IPS-15b (cell line): ENCODE results near the gene IL3.

ENCODE experiments used
- H3K27me3 ChIP-seq: one replicate; pipeline ENCODE4 v1.6.1; 2013; ENCODE audit warnings: low read length; ENCODE audit not compliant: control insufficient read depth, insufficient read depth
- H3K36me3 ChIP-seq: one replicate; pipeline ENCODE4 v1.6.1; 2013; ENCODE audit warnings: low read length; ENCODE audit not compliant: control insufficient read depth, insufficient read depth
- H3K4me1 ChIP-seq: one replicate; pipeline ENCODE4 v1.6.1; 2013; ENCODE audit warnings: mild to moderate bottlenecking, low read length; ENCODE audit not compliant: control insufficient read depth, insufficient read depth
- H3K4me3 ChIP-seq: one replicate; pipeline ENCODE4 v1.5.1; 2013; ENCODE audit warnings: low read depth, low read length
- H3K9ac ChIP-seq: one replicate; pipeline ENCODE4 v1.6.1; 2013; ENCODE audit warnings: low read depth, mild to moderate bottlenecking, low read length
- H3K9me3 ChIP-seq: one replicate; pipeline ENCODE4 v1.6.1; 2013; ENCODE audit warnings: mild to moderate bottlenecking, low read length; ENCODE audit not compliant: control insufficient read depth, insufficient read depth

Gene IL3

GRCh38 chr5:132079081-132079480, 18.6 kb downstream of the IL3 start:
- H3K4me1 ChIP-seq, result no peaks in the 10 kb centered on the region
- H3K27me3 ChIP-seq, result no peaks in the 10 kb centered on the region
- no peak overlapping the region for H3K4me3 ChIP-seq
- no peaks in the 10 kb centered on the region for H3K9me3 ChIP-seq
- H3K9ac ChIP-seq, result no peak overlapping the region
- H3K36me3 ChIP-seq, result no peaks in the 10 kb centered on the region

GRCh38 chr5:132079619-132080018, 19.2 kb downstream of the IL3 start:
- Histone ChIP-seq H3K9me3 (no peaks in the 10 kb centered on the region), H3K9ac (no peak overlapping the region), H3K36me3 (no peaks in the 10 kb centered on the region), H3K4me1 (no peaks in the 10 kb centered on the region), H3K27me3 (no peaks in the 10 kb centered on the region), H3K4me3 (no peak overlapping the region)

GRCh38 chr5:132080595-132080994, 20.1 kb downstream of the IL3 start:
- no peaks in the 10 kb centered on the region for H3K4me1 ChIP-seq
- H3K9me3 ChIP-seq, result no peaks in the 10 kb centered on the region
- H3K36me3 ChIP-seq, result no peaks in the 10 kb centered on the region
- no peak overlapping the region for H3K9ac ChIP-seq
- H3K27me3 ChIP-seq, result no peaks in the 10 kb centered on the region
- no peak overlapping the region for H3K4me3 ChIP-seq

- no peaks in the 10 kb centered on the region for H3K4me1 ChIP-seq
- H3K9ac ChIP-seq, result no peak overlapping the region
- H3K36me3 ChIP-seq, result no peaks in the 10 kb centered on the region
- no peaks in the 10 kb centered on the region for H3K9me3 ChIP-seq
- H3K27me3 ChIP-seq, result no peaks in the 10 kb centered on the region
- H3K4me3 ChIP-seq, result no peak overlapping the region
Measured at GRCh38 chr5:132081458-132081857, 21.0 kb downstream of the IL3 start.

GRCh38 chr5:132082329-132083023, 22.0 kb downstream of the IL3 start:
- no peak overlapping the region for H3K4me3 ChIP-seq
- H3K9me3 ChIP-seq, result no peaks in the 10 kb centered on the region
- H3K4me1 ChIP-seq, result no peaks in the 10 kb centered on the region
- H3K9ac ChIP-seq, result no peak overlapping the region
- H3K27me3 ChIP-seq, result no peaks in the 10 kb centered on the region
- no peaks in the 10 kb centered on the region for H3K36me3 ChIP-seq

GRCh38 chr5:132083071-132083678, 22.7 kb downstream of the IL3 start:
- Histone ChIP-seq H3K9ac (no peak overlapping the region), H3K27me3 (no peaks in the 10 kb centered on the region), H3K36me3 (no peaks in the 10 kb centered on the region)

GRCh38 chr5:132085686-132086085, 25.2 kb downstream of the IL3 start:
- no peaks in the 10 kb centered on the region for H3K27me3 ChIP-seq
- no peaks in the 10 kb centered on the region for H3K36me3 ChIP-seq
- H3K9ac ChIP-seq, result no peak overlapping the region
- H3K4me3 ChIP-seq, result no peak overlapping the region
- H3K9me3 ChIP-seq, result no peaks in the 10 kb centered on the region
- H3K4me1 ChIP-seq, result no peaks in the 10 kb centered on the region

More at GRCh38 chr5:132083071-132083678, 22.7 kb downstream of the IL3 start:
- no peaks in the 10 kb centered on the region for H3K4me1 ChIP-seq
- no peaks in the 10 kb centered on the region for H3K9me3 ChIP-seq
- no peak overlapping the region for H3K4me3 ChIP-seq

- H3K4me3 ChIP-seq, result no peak overlapping the region
- H3K27me3 ChIP-seq, result no peaks in the 10 kb centered on the region
- H3K4me1 ChIP-seq, result no peaks in the 10 kb centered on the region
- H3K36me3 ChIP-seq, result no peaks in the 10 kb centered on the region
- H3K9me3 ChIP-seq, result no peaks in the 10 kb centered on the region
- no peak overlapping the region for H3K9ac ChIP-seq
Measured at GRCh38 chr5:132086277-132086794, 25.9 kb downstream of the IL3 start.

GRCh38 chr5:132087176-132087575, 26.7 kb downstream of the IL3 start:
- H3K9me3 ChIP-seq, result no peaks in the 10 kb centered on the region
- H3K36me3 ChIP-seq, result no peaks in the 10 kb centered on the region
- no peak overlapping the region for H3K4me3 ChIP-seq
- H3K27me3 ChIP-seq, result no peaks in the 10 kb centered on the region
- no peak overlapping the region for H3K9ac ChIP-seq
- no peaks in the 10 kb centered on the region for H3K4me1 ChIP-seq

- H3K27me3 ChIP-seq, result no peaks in the 10 kb centered on the region
- H3K9me3 ChIP-seq, result no peaks in the 10 kb centered on the region
- H3K4me3 ChIP-seq, result no peak overlapping the region
- H3K36me3 ChIP-seq, result no peaks in the 10 kb centered on the region
- no peaks in the 10 kb centered on the region for H3K4me1 ChIP-seq
- no peak overlapping the region for H3K9ac ChIP-seq
Measured at GRCh38 chr5:132087661-132088060, 27.2 kb downstream of the IL3 start.

GRCh38 chr5:132089363-132089762, 28.9 kb downstream of the IL3 start:
- H3K9ac ChIP-seq, result no peak overlapping the region
- H3K9me3 ChIP-seq, result no peaks in the 10 kb centered on the region
- no peak overlapping the region for H3K4me3 ChIP-seq
- H3K4me1 ChIP-seq, result no peaks in the 10 kb centered on the region
- H3K36me3 ChIP-seq, result no peaks in the 10 kb centered on the region
- H3K27me3 ChIP-seq, result no peaks in the 10 kb centered on the region

GRCh38 chr5:132090107-132090506, 29.7 kb downstream of the IL3 start:
- Histone ChIP-seq H3K36me3 (no peaks in the 10 kb centered on the region), H3K4me1 (no peaks in the 10 kb centered on the region)

More at GRCh38 chr5:132090107-132090506, 29.7 kb downstream of the IL3 start:
- H3K27me3 ChIP-seq, result no peaks in the 10 kb centered on the region
- no peak overlapping the region for H3K4me3 ChIP-seq
- no peak overlapping the region for H3K9ac ChIP-seq
- no peaks in the 10 kb centered on the region for H3K9me3 ChIP-seq
